ENCODE results near the gene CBLIF.

DNA sequence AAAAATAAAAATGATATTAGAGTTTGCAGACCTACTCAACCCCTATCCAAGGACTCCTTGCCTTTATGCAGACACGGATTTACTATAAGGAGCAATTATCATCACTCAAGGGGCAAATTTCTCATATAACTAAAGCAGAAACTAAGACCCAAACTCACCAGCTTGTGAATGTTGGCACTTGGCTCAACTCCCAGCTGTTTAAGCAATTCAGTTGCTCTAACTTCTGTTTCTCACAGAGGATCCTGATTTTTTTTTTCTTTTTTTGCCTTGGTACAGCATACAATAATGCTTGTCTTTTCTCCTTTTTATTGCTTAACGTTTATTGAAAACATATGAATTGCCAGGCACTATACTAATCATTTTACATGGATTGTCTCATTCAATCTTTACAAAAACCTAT is 9.6 kb upstream of the CBLIF start:
- TF ChIP-seq HDAC2 (IDR thresholded peaks at IDR 0.05; ENCODE audit: borderline replicate concordance in 1 of 2, low read depth in 2 of 2, low read length in 2 of 2) (no peak), GABPA (IDR thresholded peaks at IDR 0.05; ENCODE audit: borderline replicate concordance, insufficient read depth, low read length) (no peak), EZH2 (IDR thresholded peaks at IDR 0.05; ENCODE audit: low read depth, low read length, severe bottlenecking) (no peak), SIN3A (conservative IDR thresholded peaks at IDR 0.05 in 1 of 2, IDR thresholded peaks at IDR 0.05 in 1 of 2; ENCODE audit: low read depth in 1 of 2, low read length in 2 of 2) (no peak), JUN (IDR thresholded peaks at IDR 0.05; ENCODE audit: low read depth, low read length) (no peak), CBX8 (IDR thresholded peaks at IDR 0.05; ENCODE audit: borderline replicate concordance, low read depth, low read length) (no peak), TAF1 (IDR thresholded peaks at IDR 0.05; ENCODE audit: low read depth, low read length) (no peak), POLR2AphosphoS5 (IDR thresholded peaks at IDR 0.05; ENCODE audit: low read depth, low read length) (no peak)
- TF ChIP-seq, protein P1, sequence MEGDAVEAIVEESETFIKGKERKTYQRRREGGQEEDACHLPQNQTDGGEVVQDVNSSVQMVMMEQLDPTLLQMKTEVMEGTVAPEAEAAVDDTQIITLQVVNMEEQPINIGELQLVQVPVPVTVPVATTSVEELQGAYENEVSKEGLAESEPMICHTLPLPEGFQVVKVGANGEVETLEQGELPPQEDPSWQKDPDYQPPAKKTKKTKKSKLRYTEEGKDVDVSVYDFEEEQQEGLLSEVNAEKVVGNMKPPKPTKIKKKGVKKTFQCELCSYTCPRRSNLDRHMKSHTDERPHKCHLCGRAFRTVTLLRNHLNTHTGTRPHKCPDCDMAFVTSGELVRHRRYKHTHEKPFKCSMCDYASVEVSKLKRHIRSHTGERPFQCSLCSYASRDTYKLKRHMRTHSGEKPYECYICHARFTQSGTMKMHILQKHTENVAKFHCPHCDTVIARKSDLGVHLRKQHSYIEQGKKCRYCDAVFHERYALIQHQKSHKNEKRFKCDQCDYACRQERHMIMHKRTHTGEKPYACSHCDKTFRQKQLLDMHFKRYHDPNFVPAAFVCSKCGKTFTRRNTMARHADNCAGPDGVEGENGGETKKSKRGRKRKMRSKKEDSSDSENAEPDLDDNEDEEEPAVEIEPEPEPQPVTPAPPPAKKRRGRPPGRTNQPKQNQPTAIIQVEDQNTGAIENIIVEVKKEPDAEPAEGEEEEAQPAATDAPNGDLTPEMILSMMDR (IDR thresholded peaks at IDR 0.05; ENCODE audit: control extremely low read depth in 1 of 3, insufficient read depth in 1 of 3, low read depth in 1 of 3, low read length in 3 of 3) = no peak

Data from H1 (cell line).